Pulmonary artery endothelial cell (primary cell): ENCODE results near the gene ZNF155. TPM values are rescaled to one million over a fixed set of nuclear protein-coding genes. Genes with fewer than 3 reads are reported as not detected.
A peak's percentile ranks its signal among the peaks of the same experiment; 100 is the strongest.
"Not testable (repeated sequence)": the region's sequence is repeated elsewhere in the genome, so short reads cannot be mapped to it uniquely, and the experiment has no call there.

Experiments
- DNase-seq: peaks from one replicate; pipeline ENCODE4 v3.0.0-alpha.2; 2011; ENCODE audit warnings: low read depth, low spot score
- total RNA-seq: library from RNA; depleted of rRNA; stranded (reverse); fragments of >200 nt; gene quantifications from 2 replicates; pipeline ENCODE4 v1.2.3, GENCODE V29; 2014

ZNF155 gene
- 5.3 and 7.6 TPM in 2 replicates for total RNA-seq

GRCh38 chr19:43983912-43984686, at the start of gene ZNF155:
TSS of gene ZNF155 (plus strand) at chr19:43984188. CDS start at chr19:43988544, 4,356 bp downstream.
- peak; percentile 87 for DNase-seq

- peak; percentile 51 for DNase-seq
Measured at GRCh38 chr19:43934985-43935708, 48.8 kb upstream of the ZNF155 start, which contains the start of gene ZNF45. TSS of gene ZNF45 (minus strand) at chr19:43935282. CDS start at chr19:43922185, 13,097 bp downstream.

- no peak for DNase-seq
Measured at GRCh38 chr19:43936188-43936587, 47.8 kb upstream of the ZNF155 start.

- DNase-seq = no peak
Measured at GRCh38 chr19:43939557-43940260, 44.3 kb upstream of the ZNF155 start.

- DNase-seq = no peak
Measured at GRCh38 chr19:43940719-43941118, 43.3 kb upstream of the ZNF155 start.

- DNase-seq = no peak
Measured at GRCh38 chr19:43941209-43941608, 42.8 kb upstream of the ZNF155 start.

GRCh38 chr19:43947412-43947811, 36.6 kb upstream of the ZNF155 start:
- not testable (repeated sequence) for DNase-seq

GRCh38 chr19:43949803-43950202, 34.2 kb upstream of the ZNF155 start:
- not testable (repeated sequence) for DNase-seq

- peak; percentile 88 for DNase-seq
Measured at GRCh38 chr19:43950834-43951645, 32.9 kb upstream of the ZNF155 start, which contains the start of gene ZNF221. TSS of gene ZNF221 (plus strand) at chr19:43951228. CDS start at chr19:43962727, 11,499 bp downstream.

- DNase-seq = no peak
Measured at GRCh38 chr19:43956827-43957226, 27.2 kb upstream of the ZNF155 start.

- DNase-seq = no peak
Measured at GRCh38 chr19:43957891-43958290, 26.1 kb upstream of the ZNF155 start.

- no peak for DNase-seq
Measured at GRCh38 chr19:43960411-43960810, 23.6 kb upstream of the ZNF155 start.

GRCh38 chr19:43966079-43966694, 17.8 kb upstream of the ZNF155 start:
- no peak for DNase-seq

GRCh38 chr19:43976732-43977131, 7.3 kb upstream of the ZNF155 start:
- no peak for DNase-seq

- no peak for DNase-seq
Measured at GRCh38 chr19:43983544-43983911, 460 bp upstream of the ZNF155 start.

GRCh38 chr19:43984687-43985000, 656 bp downstream of the ZNF155 start:
- DNase-seq = no peak

- no peak for DNase-seq
Measured at GRCh38 chr19:43997631-43998290, 13.8 kb downstream of the ZNF155 start.

GRCh38 chr19:44002212-44002565, 18.2 kb downstream of the ZNF155 start:
- no peak for DNase-seq

- peak; percentile 87 for DNase-seq
Measured at GRCh38 chr19:44002566-44003460, 18.8 kb downstream of the ZNF155 start, which contains the start of gene ZNF230. TSS of gene ZNF230 (plus strand) at chr19:44002957. CDS start at chr19:44007079, 4,122 bp downstream.
